GM12878 (cell line): ENCODE data around the gene RB1. TPM values are rescaled to one million over a fixed set of nuclear protein-coding genes. Genes with fewer than 3 reads are reported as not detected.

ENCODE experiments used
- ATAC-seq: fragments of 200-7000 bp; cut with Tn5 transposase; 3 replicates; pipeline ENCODE4 v1.9.1; 2020; ENCODE audit warnings: mild to moderate bottlenecking, moderate library complexity
- Bru-seq: library from RNA; stranded (reverse); fragments of 400-500 nt; gene quantifications from one replicate; lab custom pipeline; 2021; lab: Mats Ljungman, UMichigan
- BruChase-seq, 2 experiments: library from RNA; stranded (reverse); fragments of 400-500 nt; gene quantifications; one replicate each; lab custom pipeline; 2021; lab: Mats Ljungman, UMichigan
- BruUV-seq: library from RNA; stranded (reverse); fragments of 400-500 nt; replicated peaks from 2 replicates; lab custom pipeline; 2021; lab: Mats Ljungman, UMichigan
- CTCF ChIA-PET: fragments of 300-600 bp; sonication (Branson Sonifier 250); formaldehyde crosslinking; extraction: SDS; loops from one replicate; lab custom pipeline; 2021; ENCODE audit warnings: inconsistent platforms; lab: Yijun Ruan, JAX
- POLR2A ChIA-PET: fragments of 350-600 bp; formaldehyde crosslinking; extraction: SDS; loops from one replicate; lab custom pipeline; 2021; ENCODE audit warnings: inconsistent platforms; lab: Charles Lee
- RAD21 ChIA-PET: fragments of 300-600 bp; sonication (Branson Sonifier 250); formaldehyde crosslinking; loops from one replicate; lab custom pipeline; 2023; ENCODE audit warnings: antibody characterized with exemption; ENCODE audit not compliant: unreplicated experiment; lab: Charles Lee
- SMC1A ChIA-PET: fragments of 300-600 bp; sonication (Branson Sonifier 250); formaldehyde crosslinking; loops from one replicate; lab custom pipeline; 2023; ENCODE audit not compliant: unreplicated experiment, uncharacterized antibody; lab: Charles Lee
- DNase-seq: peaks from one replicate; pipeline ENCODE4 v3.0.0-alpha.2; 2011; ENCODE audit warnings: low read depth, low spot score
- FAIRE-seq: peaks from 3 replicates; lab custom pipeline; 2011; peaks lifted over from hg19 to GRCh38; lab: Jason Lieb, UNC
- H2AFZ ChIP-seq: 2 replicates; pipeline ENCODE4 v1.6.0; 2011; ENCODE audit warnings: low read depth, low read length, control low read depth; ENCODE audit not compliant: control insufficient read depth
- H3K27ac ChIP-seq: 2 replicates; pipeline ENCODE4 v1.5.1; 2011; ENCODE audit warnings: control low read depth; ENCODE audit not compliant: control insufficient read depth, insufficient read depth
- H3K27me3 ChIP-seq, 2 experiments: replicated peaks in 1 of 2; 2 replicates each; pipeline versions ENCODE4 v1.6.0 to v1.6.1; 2011; ENCODE audit warnings: low read length in 1 of 2; ENCODE audit not compliant: control insufficient read depth in 2 of 2, insufficient read depth in 2 of 2
- H3K36me3 ChIP-seq, 2 experiments: 2 replicates each; pipeline ENCODE4 v1.5.1; 2011; ENCODE audit warnings: low read length in 1 of 2; ENCODE audit not compliant: control insufficient read depth in 2 of 2, insufficient read depth in 2 of 2
- H3K4me1 ChIP-seq: 2 replicates; pipeline ENCODE4 v1.6.1; 2011; ENCODE audit warnings: mild to moderate bottlenecking, low read length, moderate library complexity, mixed read lengths; ENCODE audit not compliant: control insufficient read depth, insufficient read depth
- H3K4me2 ChIP-seq: 2 replicates; pipeline ENCODE4 v1.6.0; 2011; ENCODE audit warnings: control low read depth; ENCODE audit not compliant: control insufficient read depth, insufficient read depth
- H3K4me3 ChIP-seq: fragments of 200-600 bp; sonication (generic); 2 replicates; pipeline ENCODE4 v1.5.1; 2016
- H3K79me2 ChIP-seq: 2 replicates; pipeline ENCODE4 v1.6.0; 2011; ENCODE audit warnings: low read length; ENCODE audit not compliant: control insufficient read depth, insufficient read depth
- H3K9ac ChIP-seq: 2 replicates; pipeline ENCODE4 v1.8.0; 2011; ENCODE audit warnings: low read length, control low read depth, mixed read lengths; ENCODE audit not compliant: control insufficient read depth, insufficient read depth
- H3K9me3 ChIP-seq: replicated peaks from 3 replicates; pipeline ENCODE4 v1.5.1; 2011; ENCODE audit warnings: mild to moderate bottlenecking, low read length; ENCODE audit not compliant: control insufficient read depth, insufficient read depth
- H4K20me1 ChIP-seq: 2 replicates; pipeline ENCODE4 v1.6.0; 2011; ENCODE audit not compliant: control insufficient read depth, insufficient read depth
- ATF3 ChIP-seq: IDR thresholded peaks from 2 replicates; pipeline ENCODE4 v1.6.1; 2011; ENCODE audit warnings: low read depth, mild to moderate bottlenecking, low read length, moderate library complexity, borderline replicate concordance; ENCODE audit errors: extremely low read depth
- FOXM1 ChIP-seq: IDR thresholded peaks from 2 replicates; pipeline ENCODE4 v1.6.1; 2012; ENCODE audit warnings: low read depth, mild to moderate bottlenecking, inconsistent platforms, low read length, moderate library complexity
- GABPA ChIP-seq: IDR thresholded peaks from 2 replicates; pipeline ENCODE4 v1.6.1; 2014; ENCODE audit warnings: antibody characterized with exemption, low read depth, mild to moderate bottlenecking, inconsistent platforms
- JUND ChIP-seq: IDR thresholded peaks from 2 replicates; pipeline ENCODE4 v1.6.1; 2012; ENCODE audit warnings: low read depth, mild to moderate bottlenecking, low read length, improper control_type of control experiment, moderate library complexity
- LARP7 ChIP-seq: fragments of 450-650 bp; IDR thresholded peaks from 2 replicates; pipeline ENCODE4 v1.6.1; 2017; ENCODE audit warnings: mild to moderate bottlenecking
- RB1 ChIP-seq: fragments of 450-650 bp; formaldehyde crosslinking; IDR thresholded peaks from 2 replicates; pipeline ENCODE4 v1.6.1; 2017; ENCODE audit warnings: mild to moderate bottlenecking, borderline replicate concordance
- RUNX3 ChIP-seq: IDR thresholded peaks from 2 replicates; pipeline ENCODE4 v1.6.1; 2012; ENCODE audit warnings: low read length, inconsistent platforms
- SKIL ChIP-seq: fragments of 450-650 bp; IDR thresholded peaks from 2 replicates; pipeline ENCODE4 v1.6.1; 2017; ENCODE audit warnings: mild to moderate bottlenecking, low read depth, inconsistent platforms; ENCODE audit not compliant: poor library complexity, severe bottlenecking
- SP1 ChIP-seq: IDR thresholded peaks from one replicate; pipeline ENCODE4 v1.6.1; 2011; ENCODE audit warnings: low read depth, low read length
- TAF1 ChIP-seq: IDR thresholded peaks from 2 replicates; pipeline ENCODE4 v1.6.1; 2011; ENCODE audit warnings: mild to moderate bottlenecking, low read depth, low read length, borderline replicate concordance
- TARDBP ChIP-seq: IDR thresholded peaks from 2 replicates; pipeline ENCODE4 v1.6.1; 2016; ENCODE audit warnings: borderline replicate concordance
- WGBS: methylation state at CpG from one replicate; pipeline ENCODE4 v1.1.6; 2016; ENCODE audit warnings: low lambda C conversion rate; ENCODE audit not compliant: insufficient replicate concordance, insufficient coverage; ENCODE audit errors: missing lambda C conversion rate; 5-methylcytosine and 5-hydroxymethylcytosine counted together
- in situ Hi-C: fragments of 300-500 bp; cut with MboI; formaldehyde crosslinking; loops from 9 replicates; pipeline ENCODE4 v1.14.3; 2018; ENCODE audit warnings: mixed read lengths
- intact Hi-C: fragments of 100-400 bp; cut with micrococcal nuclease; formaldehyde crosslinking; loops from one replicate; pipeline ENCODE4 v1.14.2; 2022; ENCODE audit not compliant: unreplicated experiment
- long read RNA-seq, 2 experiments: library from polyadenylated mRNA; unstranded; transcript quantifications; one replicate each; pipeline ENCODE4 v2.0.0, GENCODE V29; 2019 to 2020
- polyA minus RNA-seq, 3 experiments: library from RNA; depleted of rRNA, polyadenylated mRNA; stranded (reverse); fragments of >200 nt; gene quantifications; 2 replicates each; pipeline ENCODE4 v1.2.3, GENCODE V29; 2011
- polyA plus RNA-seq, 11 experiments: library from polyadenylated mRNA; depleted of rRNA in 4 of 11; unstranded in 6 of 11; stranded (reverse) in 5 of 11; fragments of >200 nt; fragmentation: Nextera tagmentation in 4 of 11; fragmentation: Illumina TruSeq in 1 of 11; extraction: Ambion mirVana in 4 of 11; extraction: Trizol in 1 of 11; gene quantifications; 1 replicate in 1 of 11; 2 replicates in 10 of 11; pipeline versions ENCODE4 v1.2.1 to v1.2.3, GENCODE V29; 2011 to 2016; ENCODE audit warnings: inconsistent platforms in 2 of 11, missing spikeins in 2 of 11, low read depth in 1 of 11
- total RNA-seq, 4 experiments: library from RNA; depleted of rRNA in 3 of 4; stranded (reverse); fragments of >200 nt in 3 of 4; fragmentation: Illumina TruSeq in 1 of 4; extraction: Trizol in 1 of 4; gene quantifications; 2 replicates each; pipeline versions ENCODE4 v1.2.1 to v1.2.3, GENCODE V29; 2013 to 2021
- TF ChIP-seq, protein P1 (sequence below): fragments of 450-650 bp; IDR thresholded peaks from 2 replicates; pipeline ENCODE4 v1.6.1; 2018; ENCODE audit warnings: mild to moderate bottlenecking, low read depth, moderate library complexity; ENCODE audit not compliant: partially characterized antibody

Gene RB1
- 19.3 and 23.5 TPM in 2 replicates for total RNA-seq (2013; cell fraction: nucleolus; rRNA removed)
- total RNA-seq (2014; rRNA removed), result 7.2 and 8.7 TPM in 2 replicates
- total RNA-seq (2014; rRNA removed; fragmentation: Illumina TruSeq; extraction: Trizol), result 8.5 and 9.4 TPM in 2 replicates
- 7.5 and 9.0 TPM in 2 replicates for total RNA-seq (2021)
- 4.1 TPM for polyA plus RNA-seq (2011; ENCODE audit: low read depth)
- 45.0 and 74.9 TPM in 2 replicates for polyA plus RNA-seq (2011; rRNA removed)
- polyA plus RNA-seq (2011; cell fraction: cytosol; rRNA removed), result 14.8 and 20.7 TPM in 2 replicates
- 34.6 and 39.4 TPM in 2 replicates for polyA plus RNA-seq (2011; cell fraction: nucleus; rRNA removed)
- polyA plus RNA-seq (2012), result 7.8 and 13.0 TPM in 2 replicates
- 10.3 and 10.6 TPM in 2 replicates for polyA plus RNA-seq (2014; fragmentation: Illumina TruSeq; extraction: Trizol)
- polyA plus RNA-seq (2014; fragmentation: Nextera tagmentation; extraction: Ambion mirVana), result 1 to 10 TPM; 2.8 to 3.6 TPM
- 3.9 and 5.1 TPM in 2 replicates for polyA plus RNA-seq (2014; rRNA removed)
- 10 to 100 TPM in 1 of 2 experiments, 1 to 10 TPM in 1; 7.6 to 10.5 TPM for polyA plus RNA-seq (2016; fragmentation: Nextera tagmentation; extraction: Ambion mirVana)
- polyA minus RNA-seq (2011; rRNA and poly(A)+ RNA removed), result 16.6 and 24.3 TPM in 2 replicates
- 10.6 and 14.7 TPM in 2 replicates for polyA minus RNA-seq (2011; cell fraction: cytosol; rRNA and poly(A)+ RNA removed)
- polyA minus RNA-seq (2011; cell fraction: nucleus; rRNA and poly(A)+ RNA removed), result 21.5 and 33.9 TPM in 2 replicates
- Bru-seq, nascent RNA, result percentile 73 among the genes with signal in this experiment
- percentile 69 among the genes with signal in this experiment for BruChase-seq, experiment 1, labeled RNA remaining after a 6-hour chase
- percentile 70 among the genes with signal in this experiment for BruChase-seq, experiment 2, labeled RNA remaining after a 2-hour chase
- long read RNA-seq, experiment 1, partial matches to known transcripts, result 5 of 7 reads
- long read RNA-seq, experiment 1, other reads (novel, unspliced or antisense), result 1 of 7 reads
- long read RNA-seq, experiment 2, partial matches to known transcripts, result 32 of 55 reads
- long read RNA-seq, experiment 2, other reads (novel, unspliced or antisense), result 18 of 55 reads

GRCh38 chr13:48303359-48304142 lies at the start of gene RB1:
RB1 (plus strand) TSS chr13:48303751; CDS start chr13:48303913, 162 bp downstream.
- H2AFZ ChIP-seq, result peak within 1 kb of the TSS; percentile 72
- DNase-seq, result peak; percentile 51
- H3K9ac ChIP-seq, result peak within 1 kb of the TSS; percentile 93
- BruUV-seq, result TSS peak; percentile 91
- peaks cover 7% of the 10 kb centered on the region for H4K20me1 ChIP-seq
- CTCF ChIA-PET, result interaction anchor here (0.8 kb wide), 1 partner anchor 277 kb away, joined by 4 read pairs; no protein-coding TSS in a partner anchor
- H3K4me3 ChIP-seq, result peak within 1 kb of the TSS; percentile 87
- peak within 1 kb of the TSS; percentile 88 for H3K27ac ChIP-seq
- SMC1A ChIA-PET, result interaction anchor here (0.7 to 3.0 kb wide), 5 partner anchors 13 to 1144 kb away, joined by 3 to 16 read pairs (median 4); no protein-coding TSS in a partner anchor
- peak within 1 kb of the TSS; percentile 80 for H3K4me2 ChIP-seq
- peaks cover 8% of the 10 kb centered on the region; the same call in 1 of the 2 replicates for H3K4me1 ChIP-seq
- WGBS, result under 1% methylated on average over 78 of the region's 96 CpGs
- peaks cover 0 to 5% of the 10 kb centered on the region in 2 experiments; a peak in 1 of 4 replicates for H3K36me3 ChIP-seq
- no peaks in the 10 kb centered on the region for H3K27me3 ChIP-seq
- POLR2A ChIA-PET, result interaction anchor here (0.7 kb wide), 1 partner anchor 16 kb away, joined by 5 read pairs; no protein-coding TSS in a partner anchor
- FAIRE-seq, result no peak
- peaks cover 30% of the 10 kb centered on the region for H3K79me2 ChIP-seq
- RAD21 ChIA-PET, result interaction anchor here (1.0 to 2.7 kb wide), 2 partner anchors 229 to 275 kb away, joined by 4 to 8 read pairs; partner anchors contain the start of gene RCBTB2
- intact Hi-C loops, result loop anchor here (1.0 to 5.0 kb wide), 3 partner anchors 17 to 266 kb away; partner anchors contain the start of gene NUDT15
- in situ Hi-C loops, result no loop called here
- peak; percentile 73 for ATAC-seq
- peaks cover 3% of the 10 kb centered on the region; the same call in 2 of the 3 replicates for H3K9me3 ChIP-seq
- TF ChIP-seq JUND (peak; percentile 30; the same call in 1 of the 2 replicates), TARDBP (no peak), RB1 (peak; percentile 86; the same call in 1 of the 2 replicates), SP1 (no peak), ATF3 (no peak), RUNX3 (peak; percentile 18; the same call in 1 of the 2 replicates), TAF1 (peak; percentile 69; the same call in 1 of the 2 replicates), LARP7 (peak; percentile 85), SKIL (no peak), FOXM1 (no peak), GABPA (peak; percentile 79)
- TF ChIP-seq, protein P1, sequence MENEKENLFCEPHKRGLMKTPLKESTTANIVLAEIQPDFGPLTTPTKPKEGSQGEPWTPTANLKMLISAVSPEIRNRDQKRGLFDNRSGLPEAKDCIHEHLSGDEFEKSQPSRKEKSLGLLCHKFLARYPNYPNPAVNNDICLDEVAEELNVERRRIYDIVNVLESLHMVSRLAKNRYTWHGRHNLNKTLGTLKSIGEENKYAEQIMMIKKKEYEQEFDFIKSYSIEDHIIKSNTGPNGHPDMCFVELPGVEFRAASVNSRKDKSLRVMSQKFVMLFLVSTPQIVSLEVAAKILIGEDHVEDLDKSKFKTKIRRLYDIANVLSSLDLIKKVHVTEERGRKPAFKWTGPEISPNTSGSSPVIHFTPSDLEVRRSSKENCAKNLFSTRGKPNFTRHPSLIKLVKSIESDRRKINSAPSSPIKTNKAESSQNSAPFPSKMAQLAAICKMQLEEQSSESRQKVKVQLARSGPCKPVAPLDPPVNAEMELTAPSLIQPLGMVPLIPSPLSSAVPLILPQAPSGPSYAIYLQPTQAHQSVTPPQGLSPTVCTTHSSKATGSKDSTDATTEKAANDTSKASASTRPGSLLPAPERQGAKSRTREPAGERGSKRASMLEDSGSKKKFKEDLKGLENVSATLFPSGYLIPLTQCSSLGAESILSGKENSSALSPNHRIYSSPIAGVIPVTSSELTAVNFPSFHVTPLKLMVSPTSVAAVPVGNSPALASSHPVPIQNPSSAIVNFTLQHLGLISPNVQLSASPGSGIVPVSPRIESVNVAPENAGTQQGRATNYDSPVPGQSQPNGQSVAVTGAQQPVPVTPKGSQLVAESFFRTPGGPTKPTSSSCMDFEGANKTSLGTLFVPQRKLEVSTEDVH, result peak; percentile 99
